Body of pancreas (tissue), 4 donors: ENCODE measurements around the gene RAB25. TPM values are rescaled to one million over a fixed set of nuclear protein-coding genes. Genes with fewer than 3 reads are reported as not detected.

ENCODE experiments used
- ATAC-seq: fragments of 150-250 bp; one replicate; pipeline ENCODE4 v1.9.1; 2016
- DNase-seq, 4 donors: peaks; one replicate each; pipeline ENCODE4 v3.0.0-alpha.2; 2019
- H3K27ac ChIP-seq, 4 donors: fragments of 200-600 bp; sonication (generic); 1 replicate in 3 of 4; 2 replicates in 1 of 4; pipeline versions ENCODE4 v1.5.1 to v1.6.1; 2016 to 2019; ENCODE audit warnings: mild to moderate bottlenecking in 1 of 4, mixed read lengths in 1 of 4, moderate library complexity in 1 of 4
- H3K27me3 ChIP-seq, 2 donors: fragments of 200-600 bp; sonication (generic); one replicate each; pipeline ENCODE4 v1.6.0; 2016; ENCODE audit warnings: mild to moderate bottlenecking in 1 of 2
- H3K36me3 ChIP-seq, 2 donors: fragments of 200-600 bp; sonication (generic); replicated peaks in 1 of 2; 2 replicates each; pipeline ENCODE4 v1.5.1; 2016; ENCODE audit warnings: low read depth in 2 of 2; ENCODE audit not compliant: insufficient read depth in 1 of 2
- H3K4me1 ChIP-seq: fragments of 200-600 bp; sonication (generic); one replicate; pipeline ENCODE4 v1.6.0; 2016
- H3K4me3 ChIP-seq, 2 donors: fragments of 200-600 bp; sonication (generic); 1 replicate in 1 of 2; 2 replicates in 1 of 2; pipeline ENCODE4 v1.5.1; 2016 to 2019
- H3K9me3 ChIP-seq, 3 donors: fragments of 200-600 bp; sonication (generic); 1 replicate in 2 of 3; 2 replicates in 1 of 3; pipeline ENCODE4 v1.5.1; 2016
- POLR2A ChIP-seq, 3 donors: fragments of 450-650 bp; IDR thresholded peaks; one replicate each; pipeline ENCODE4 v1.6.1; 2016; ENCODE audit warnings: antibody characterized with exemption in 3 of 3, mild to moderate bottlenecking in 2 of 3
- WGBS, 2 donors: methylation state at CpG; one replicate each; pipeline ENCODE4 v1.1.5; 2017; 5-methylcytosine and 5-hydroxymethylcytosine counted together
- intact Hi-C: fragments of 100-400 bp; cut with DNase I; formaldehyde crosslinking; loops from one replicate; pipeline ENCODE4 v1.15.1; 2023
- total RNA-seq, 2 donors: library from RNA; depleted of rRNA; stranded (reverse); fragments of >200 nt; gene quantifications; one replicate each; pipeline ENCODE4 v1.1.0, GENCODE V29; 2016
- TF ChIP-seq, protein P1 (sequence below), 7 experiments: fragments of 450-650 bp in 4 of 7; fragments of 200-600 bp in 3 of 7; sonication (generic) in 3 of 7; IDR thresholded peaks; one replicate each; pipeline ENCODE4 v1.5.1; 2016 to 2019; ENCODE audit warnings: antibody characterized with exemption in 7 of 7

Gene RAB25
- total RNA-seq, 2 donors from 2014 or later, result 31.3 to 66.7 TPM

GRCh38 chr1:156096640-156097391, 35.9 kb downstream of the RAB25 start:
- intact Hi-C loops, result loop anchor here (2.0 kb wide), 1 partner anchor 34 kb away; no protein-coding TSS in a partner anchor
- Histone ChIP-seq H3K9me3 (no peaks in the 10 kb centered on the region), H3K27me3 (no peaks in the 10 kb centered on the region), H3K4me3 (no peak overlapping the region), H3K4me1 (peaks cover 21% of the 10 kb centered on the region), H3K27ac (peak overlapping the region; percentile 30 to 67 (median 50)), H3K36me3 (no peaks in the 10 kb centered on the region)
- WGBS, 2 donors, result 25 to 44% methylated on average over 7 to 14 of the region's 14 CpGs
- peak; percentile 91 to 93 (median 92) for DNase-seq
- ATAC-seq, result peak; percentile 97
- no peak for TF ChIP-seq POLR2A (IDR thresholded peaks at IDR 0.05)
- TF ChIP-seq, protein P1, sequence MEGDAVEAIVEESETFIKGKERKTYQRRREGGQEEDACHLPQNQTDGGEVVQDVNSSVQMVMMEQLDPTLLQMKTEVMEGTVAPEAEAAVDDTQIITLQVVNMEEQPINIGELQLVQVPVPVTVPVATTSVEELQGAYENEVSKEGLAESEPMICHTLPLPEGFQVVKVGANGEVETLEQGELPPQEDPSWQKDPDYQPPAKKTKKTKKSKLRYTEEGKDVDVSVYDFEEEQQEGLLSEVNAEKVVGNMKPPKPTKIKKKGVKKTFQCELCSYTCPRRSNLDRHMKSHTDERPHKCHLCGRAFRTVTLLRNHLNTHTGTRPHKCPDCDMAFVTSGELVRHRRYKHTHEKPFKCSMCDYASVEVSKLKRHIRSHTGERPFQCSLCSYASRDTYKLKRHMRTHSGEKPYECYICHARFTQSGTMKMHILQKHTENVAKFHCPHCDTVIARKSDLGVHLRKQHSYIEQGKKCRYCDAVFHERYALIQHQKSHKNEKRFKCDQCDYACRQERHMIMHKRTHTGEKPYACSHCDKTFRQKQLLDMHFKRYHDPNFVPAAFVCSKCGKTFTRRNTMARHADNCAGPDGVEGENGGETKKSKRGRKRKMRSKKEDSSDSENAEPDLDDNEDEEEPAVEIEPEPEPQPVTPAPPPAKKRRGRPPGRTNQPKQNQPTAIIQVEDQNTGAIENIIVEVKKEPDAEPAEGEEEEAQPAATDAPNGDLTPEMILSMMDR (IDR thresholded peaks at IDR 0.05), result peak; percentile 91 to 96 (median 96)

- Histone ChIP-seq H3K36me3 (no peaks in the 10 kb centered on the region), H3K9me3 (no peaks in the 10 kb centered on the region), H3K27me3 (no peaks in the 10 kb centered on the region), H3K4me1 (peaks cover 21% of the 10 kb centered on the region), H3K27ac (peak overlapping the region in 3 of 4 donors; percentile 24 to 60 (median 39)), H3K4me3 (no peak overlapping the region)
- ATAC-seq (no peak), DNase-seq (no peak)
- TF ChIP-seq, protein P1 (IDR thresholded peaks at IDR 0.05), result no peak
- TF ChIP-seq POLR2A (IDR thresholded peaks at IDR 0.05), result no peak
- 77 to 91% methylated on average over 7 to 9 of the region's 9 CpGs for WGBS, 2 donors
- intact Hi-C loops, result loop anchor here (2.0 kb wide), 1 partner anchor 33 kb away; no protein-coding TSS in a partner anchor
Observed at GRCh38 chr1:156097499-156098178, 36.7 kb downstream of the RAB25 start.

DNA sequence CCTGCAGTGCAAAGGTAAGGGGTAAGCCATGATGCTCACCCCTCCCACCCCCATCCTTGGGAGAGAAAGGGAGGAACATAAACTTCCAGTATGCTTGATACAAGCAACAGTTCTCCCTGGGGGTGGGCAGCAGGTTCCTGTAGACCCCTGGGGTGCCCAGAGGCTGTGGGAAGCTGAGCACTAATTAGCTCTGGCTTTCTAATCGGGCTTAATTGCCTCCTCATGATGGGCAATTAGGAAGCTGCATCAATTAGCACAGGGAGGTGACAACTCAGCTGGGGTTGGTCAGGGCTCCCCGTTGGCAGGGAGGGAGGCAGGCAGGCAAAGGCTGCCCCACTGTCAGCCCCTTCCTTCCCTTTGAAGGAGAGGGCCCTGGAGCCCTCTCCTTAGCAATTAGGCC, 37.8 kb downstream of the RAB25 start:
- ATAC-seq, result no peak
- TF ChIP-seq, protein P1 (IDR thresholded peaks at IDR 0.05), result no peak
- no peak for TF ChIP-seq POLR2A (IDR thresholded peaks at IDR 0.05)
- intact Hi-C loops, result no loop called here
- Histone ChIP-seq H3K4me3 (no peak overlapping the region), H3K27me3 (no peaks in the 10 kb centered on the region), H3K27ac (no peak overlapping the region), H3K36me3 (no peaks in the 10 kb centered on the region), H3K9me3 (no peaks in the 10 kb centered on the region), H3K4me1 (peaks cover 32% of the 10 kb centered on the region)
- no peak for DNase-seq
- whole genome bisulfite sequencing, 2 donors, result 83% methylated on average over 2 of the region's 2 CpGs; no CpG with 5 or more reads in 1 of the 2 donors

- H3K27me3 ChIP-seq, result no peaks in the 10 kb centered on the region
- H3K4me3 ChIP-seq, result no peak overlapping the region
- ATAC-seq, result no peak
- TF ChIP-seq, protein P1 (IDR thresholded peaks at IDR 0.05), result no peak
- TF ChIP-seq POLR2A (IDR thresholded peaks at IDR 0.05), result no peak
- DNase-seq, result no peak
- no peaks in the 10 kb centered on the region for H3K36me3 ChIP-seq
- H3K27ac ChIP-seq, result no peak overlapping the region
- no peaks in the 10 kb centered on the region for H3K9me3 ChIP-seq
- intact Hi-C loops, result no loop called here
- peaks cover 37% of the 10 kb centered on the region for H3K4me1 ChIP-seq
- 59 to 64% methylated on average over 3 of the region's 3 CpGs for WGBS, 2 donors
Observed at GRCh38 chr1:156099282-156099681, 38.3 kb downstream of the RAB25 start.
